ENCODE results near the gene IQCH. TPM values are rescaled to one million over a fixed set of nuclear protein-coding genes. Genes with fewer than 3 reads are reported as not detected.
"Not testable (repeated sequence)": the region's sequence is repeated elsewhere in the genome, so short reads cannot be mapped to it uniquely, and the experiment has no call there.

IQCH gene
- total and polyA plus RNA-seq, 12 donors = 0.67 to 7.3 (median 2.9) TPM

- no peak overlapping the region for H3K4me3 ChIP-seq
- TF ChIP-seq CTCF (IDR thresholded peaks at IDR 0.05) (no peak), POLR2A (IDR thresholded peaks at IDR 0.05) (no peak)
- no peaks in the 10 kb centered on the region for H3K27me3 ChIP-seq
- H3K27ac ChIP-seq = no peak overlapping the region
- H3K36me3 ChIP-seq (replicated peaks in 1 of 2) = no peaks in the 10 kb centered on the region
- WGBS, 4 donors = 34 to 48% (median 43%) methylated on average over 3 of the region's 3 CpGs
- DNase-seq = no peak
- no peaks in the 10 kb centered on the region for H3K9me3 ChIP-seq (replicated peaks in 1 of 3)
- peaks cover 0 to 15% of the 10 kb centered on the region in 2 donors for H3K4me1 ChIP-seq (replicated peaks in 1 of 2)
- intact Hi-C loops (cut with DNase I) = no loop called here
Measured at GRCh38 chr15:67240235-67241131, 14.1 kb upstream of the IQCH start.

- Histone ChIP-seq H3K27me3 (no peaks in the 10 kb centered on the region), H3K4me3 (no peak overlapping the region), H3K27ac (no peak overlapping the region), H3K4me1 (replicated peaks in 1 of 2) (peaks cover 0 to 15% of the 10 kb centered on the region in 2 donors), H3K9me3 (replicated peaks in 1 of 3) (no peaks in the 10 kb centered on the region), H3K36me3 (replicated peaks in 1 of 2) (no peaks in the 10 kb centered on the region)
- no peak for TF ChIP-seq CTCF (IDR thresholded peaks at IDR 0.05)
- TF ChIP-seq POLR2A (IDR thresholded peaks at IDR 0.05) = no peak
- no peak for DNase-seq
- intact Hi-C loops (cut with DNase I) = no loop called here
- WGBS, 4 donors = 84 to 88% (median 87%) methylated on average over 4 of the region's 4 CpGs
Measured at GRCh38 chr15:67241132-67241855, 13.3 kb upstream of the IQCH start.

DNA sequence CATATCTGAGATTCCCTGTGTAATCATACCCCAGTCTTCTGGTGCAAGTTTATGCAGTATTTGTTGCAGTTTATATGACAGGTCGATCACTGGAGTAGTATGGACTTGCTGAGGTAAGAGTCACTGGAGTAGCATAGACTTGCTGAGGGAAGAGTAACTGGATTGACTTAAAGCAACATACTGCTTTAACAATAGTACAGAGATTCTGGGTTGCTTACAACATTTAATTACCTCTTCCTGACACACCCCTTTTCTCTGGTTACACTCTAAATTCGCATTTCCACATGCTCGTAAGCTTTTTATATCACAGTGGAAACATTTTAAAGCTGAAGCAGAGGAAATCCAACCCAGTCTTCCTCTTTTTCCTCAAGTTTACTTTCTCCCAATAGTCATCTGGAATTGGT lies 11.9 kb upstream of the IQCH start:
- intact Hi-C loops (cut with DNase I) = no loop called here
- WGBS, 4 donors = 72 to 88% (median 73%) methylated on average over 3 of the region's 3 CpGs
- TF ChIP-seq POLR2A (IDR thresholded peaks at IDR 0.05) = no peak
- TF ChIP-seq CTCF (IDR thresholded peaks at IDR 0.05) = no peak
- H3K36me3 ChIP-seq (replicated peaks in 1 of 2) = no peaks in the 10 kb centered on the region
- no peak overlapping the region for H3K4me3 ChIP-seq
- peaks cover 0 to 15% of the 10 kb centered on the region in 2 donors for H3K4me1 ChIP-seq (replicated peaks in 1 of 2)
- no peaks in the 10 kb centered on the region for H3K9me3 ChIP-seq (replicated peaks in 1 of 3)
- no peak for DNase-seq
- no peak overlapping the region for H3K27ac ChIP-seq
- H3K27me3 ChIP-seq = no peaks in the 10 kb centered on the region

DNA sequence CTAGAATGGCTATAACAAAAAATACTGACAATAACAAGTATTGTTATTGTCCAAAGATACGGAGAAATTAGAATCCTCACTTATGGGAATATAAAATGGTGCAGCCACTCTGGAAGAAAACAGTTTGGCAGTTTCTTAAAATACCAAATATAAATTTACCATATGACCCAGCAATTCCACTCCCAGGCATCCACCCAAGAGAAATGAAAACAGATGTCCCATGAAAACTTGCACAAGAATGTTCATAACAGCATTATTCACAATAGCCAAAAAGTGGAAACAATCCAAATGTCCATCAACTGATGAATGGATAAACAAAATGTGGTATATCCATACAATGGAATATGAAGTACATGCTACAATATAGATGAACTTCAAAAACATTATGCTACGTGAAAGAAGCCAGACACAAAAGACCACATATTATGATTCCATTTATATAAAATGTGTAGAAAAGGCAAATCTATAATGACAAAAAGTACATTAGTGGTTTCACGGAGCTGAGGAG lies 9.6 kb upstream of the IQCH start:
- intact Hi-C loops (cut with DNase I) = no loop called here
- no peak for TF ChIP-seq POLR2A (IDR thresholded peaks at IDR 0.05)
- no peak for TF ChIP-seq CTCF (IDR thresholded peaks at IDR 0.05)
- 94 to 100% (median 97%) methylated on average over 3 of the region's 3 CpGs for WGBS, 4 donors

DNA sequence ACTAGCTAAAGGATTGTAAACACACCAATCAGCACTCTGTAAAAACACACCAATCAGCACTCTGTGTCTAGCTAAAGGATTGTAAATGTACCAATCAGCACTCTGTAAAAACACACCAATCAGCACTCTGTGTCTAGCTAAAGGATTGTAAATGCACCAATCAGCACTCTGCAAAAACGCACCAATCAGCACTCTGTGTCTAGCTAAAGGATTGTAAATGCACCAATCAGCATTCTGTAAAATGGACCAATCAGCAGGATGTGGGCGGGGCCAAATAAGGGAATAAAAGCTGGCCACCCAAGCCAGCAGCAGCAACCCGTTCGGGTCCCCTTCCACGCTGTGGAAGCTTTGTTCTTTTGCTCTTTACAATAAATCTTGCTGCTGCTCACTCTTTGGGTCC lies 8.0 kb upstream of the IQCH start:
- H3K27me3 ChIP-seq; DNase-seq; intact Hi-C loops (cut with DNase I); H3K27ac ChIP-seq; H3K36me3 ChIP-seq (replicated peaks in 1 of 2); H3K4me1 ChIP-seq (replicated peaks in 1 of 2); H3K4me3 ChIP-seq; H3K9me3 ChIP-seq (replicated peaks in 1 of 3): not testable (repeated sequence)
- WGBS, 4 donors = 96 to 97% (median 97%) methylated on average over 5 of the region's 5 CpGs

More for the DNA sequence above, 9.6 kb upstream of the IQCH start:
- no peak overlapping the region for H3K4me3 ChIP-seq
- no peaks in the 10 kb centered on the region for H3K27me3 ChIP-seq
- no peak for DNase-seq
- H3K4me1 ChIP-seq (replicated peaks in 1 of 2) = peaks cover 0 to 12% of the 10 kb centered on the region in 2 donors
- no peaks in the 10 kb centered on the region for H3K9me3 ChIP-seq (replicated peaks in 1 of 3)
- no peaks in the 10 kb centered on the region for H3K36me3 ChIP-seq (replicated peaks in 1 of 2)
- no peak overlapping the region for H3K27ac ChIP-seq
